Measurements from ENCODE around the gene CLDN6.

The CLDN6 gene

DNA sequence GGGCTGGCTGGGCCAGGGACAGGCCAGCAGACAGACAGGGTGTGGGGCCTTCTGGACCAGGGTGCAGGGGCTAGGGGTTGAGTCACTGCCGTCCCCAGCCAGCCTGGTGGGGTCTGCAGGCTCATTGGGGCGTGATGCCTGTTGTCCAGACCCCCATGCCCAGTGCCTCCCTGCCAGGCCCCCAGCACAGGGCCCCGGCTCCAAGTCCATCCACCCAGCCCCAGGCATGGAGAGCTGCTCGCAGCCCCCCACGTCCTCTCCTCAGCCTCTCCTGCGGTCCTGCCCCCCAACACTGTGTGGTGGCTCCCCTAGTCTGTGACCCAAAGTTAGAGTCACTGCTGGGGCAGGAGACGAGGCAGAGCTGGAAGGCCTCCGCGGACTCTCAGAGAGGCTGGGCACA, 30.7 kb downstream of the CLDN6 start:
- no peak for DNase-seq (ENCODE audit: low read depth)

GRCh38 chr16:2986623-2987188, 31.3 kb downstream of the CLDN6 start:
- DNase-seq (ENCODE audit: low read depth) = no peak

DNA sequence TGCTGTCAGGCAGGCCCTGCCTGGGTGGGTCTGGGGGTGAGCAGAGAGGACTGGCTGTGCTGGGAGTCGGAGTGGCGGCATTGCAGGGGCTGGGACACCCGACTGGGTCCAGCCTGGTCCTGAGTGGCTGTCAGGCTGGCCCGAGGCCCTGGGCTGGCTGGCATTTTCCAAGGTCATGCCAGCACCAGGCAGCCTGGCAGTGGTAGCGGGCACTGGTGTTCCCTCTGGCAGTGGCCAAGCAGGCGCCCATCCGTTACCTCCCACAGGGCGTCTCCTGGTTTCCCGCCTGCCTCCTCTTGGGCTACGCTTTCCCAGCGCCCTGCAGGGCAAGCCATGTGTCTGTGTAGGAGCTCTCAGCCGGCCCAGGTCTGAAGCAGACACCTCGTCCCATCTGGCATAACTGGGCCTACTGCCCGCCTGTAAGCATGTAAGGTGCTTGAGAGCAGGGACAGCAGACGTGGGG, 32.1 kb downstream of the CLDN6 start:
- no peak for DNase-seq (ENCODE audit: low read depth)

GRCh38 chr16:2985462-2985861, 32.5 kb downstream of the CLDN6 start:
- DNase-seq (ENCODE audit: low read depth) = no peak

GRCh38 chr16:2983706-2984136, 34.3 kb downstream of the CLDN6 start:
- peak; percentile 59 for DNase-seq (ENCODE audit: low read depth)

- DNase-seq (ENCODE audit: low read depth) = no peak
Measured at GRCh38 chr16:2982402-2982801, 35.6 kb downstream of the CLDN6 start.

DNA sequence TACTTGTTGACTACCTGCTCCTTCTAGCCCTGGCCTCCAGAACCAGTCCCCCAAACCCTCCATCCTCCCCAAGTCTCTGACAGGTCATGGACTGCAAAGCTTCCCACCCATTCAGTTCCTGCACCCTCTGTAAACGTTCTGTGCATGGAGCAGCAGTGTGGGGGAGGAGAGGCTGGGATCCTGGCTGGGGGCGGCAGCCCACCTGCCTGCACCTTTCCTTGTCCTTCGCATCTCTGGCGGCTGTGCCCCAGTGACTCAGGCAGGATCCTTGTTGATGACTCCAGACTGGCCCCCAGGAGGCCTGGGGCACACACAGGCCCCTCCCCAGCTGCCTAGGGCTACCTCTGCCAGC, 36.1 kb downstream of the CLDN6 start:
- DNase-seq (ENCODE audit: low read depth) = no peak

- DNase-seq (ENCODE audit: low read depth) = no peak
Measured at GRCh38 chr16:2981177-2981898, 36.6 kb downstream of the CLDN6 start.

GRCh38 chr16:2980227-2981176, 37.5 kb downstream of the CLDN6 start, which contains the start of gene PKMYT1:
Gene PKMYT1, minus strand, starts transcription at chr16:2980446. Its CDS starts 789 bp downstream, at chr16:2979657.
- DNase-seq (ENCODE audit: low read depth) = peak; percentile 96

DNA sequence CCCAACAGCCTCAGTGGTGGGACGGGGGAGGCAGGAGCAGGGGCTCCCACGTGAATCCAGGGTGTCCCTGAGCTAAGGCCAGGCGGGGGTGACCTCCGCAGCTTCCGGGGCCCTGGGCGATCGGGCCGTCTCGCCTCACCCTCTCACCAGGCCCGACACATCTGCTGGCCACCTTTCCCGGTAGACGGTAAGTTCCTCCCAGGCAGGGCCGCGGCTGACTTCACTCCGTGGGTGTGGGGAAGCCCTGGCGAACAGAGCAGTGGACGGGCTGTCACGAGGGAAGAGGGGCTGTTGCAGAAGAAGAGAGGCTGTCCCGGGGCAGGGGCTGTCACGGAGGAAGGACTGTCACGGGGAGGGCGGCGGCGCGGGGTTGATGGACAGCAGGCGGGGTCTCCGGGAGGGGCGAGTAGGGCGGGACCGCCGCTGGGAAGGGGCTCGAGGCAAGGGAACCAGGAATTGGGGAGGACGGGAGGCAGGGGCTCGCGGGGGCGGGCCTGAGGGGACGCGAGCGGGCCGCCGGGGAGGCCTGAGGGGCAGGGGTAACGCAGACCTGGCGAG, 38.2 kb downstream of the CLDN6 start:
- no peak for DNase-seq (ENCODE audit: low read depth)

DNA sequence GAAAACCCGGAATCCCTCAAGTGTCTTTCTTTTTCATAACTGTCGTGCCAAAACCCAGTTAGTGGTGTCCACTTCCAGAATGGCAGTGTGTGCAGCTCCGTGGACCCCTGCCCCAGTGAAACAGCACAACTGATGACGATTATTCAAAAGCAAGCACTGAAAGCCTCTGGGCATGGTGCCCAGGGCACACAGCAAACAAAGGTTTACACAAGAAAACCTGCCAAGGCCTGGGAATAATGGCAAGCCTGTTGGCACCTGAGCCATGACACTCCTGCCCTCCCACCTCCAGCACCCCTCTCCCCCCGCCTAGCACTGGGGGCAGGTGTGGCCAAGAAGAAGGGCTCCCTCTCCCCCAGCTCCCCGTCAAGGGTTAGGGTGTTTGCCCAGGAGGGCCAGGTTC, 40.5 kb downstream of the CLDN6 start:
- no peak for DNase-seq (ENCODE audit: low read depth)

DNA sequence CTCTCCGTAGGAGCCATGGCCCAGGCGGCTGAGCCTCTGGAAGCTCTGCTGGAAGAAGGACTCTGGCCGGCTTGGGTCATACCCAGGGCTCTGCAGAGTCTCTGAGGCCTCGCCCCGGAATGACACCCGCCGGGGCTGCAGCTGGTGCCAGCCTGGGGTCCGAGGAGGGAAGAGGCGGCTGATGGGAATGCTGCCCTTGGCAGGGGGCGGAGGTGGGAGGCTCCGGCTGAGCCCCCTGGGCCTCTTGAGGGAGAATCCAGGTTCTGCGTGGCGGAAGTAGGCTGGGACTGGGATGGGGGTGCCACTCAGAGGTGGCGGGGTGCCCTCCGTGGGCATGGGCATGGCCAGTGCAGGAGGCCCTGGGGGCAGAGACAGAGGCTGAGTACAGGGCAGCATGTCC, 41.3 kb downstream of the CLDN6 start:
- DNase-seq (ENCODE audit: low read depth) = no peak

DNA sequence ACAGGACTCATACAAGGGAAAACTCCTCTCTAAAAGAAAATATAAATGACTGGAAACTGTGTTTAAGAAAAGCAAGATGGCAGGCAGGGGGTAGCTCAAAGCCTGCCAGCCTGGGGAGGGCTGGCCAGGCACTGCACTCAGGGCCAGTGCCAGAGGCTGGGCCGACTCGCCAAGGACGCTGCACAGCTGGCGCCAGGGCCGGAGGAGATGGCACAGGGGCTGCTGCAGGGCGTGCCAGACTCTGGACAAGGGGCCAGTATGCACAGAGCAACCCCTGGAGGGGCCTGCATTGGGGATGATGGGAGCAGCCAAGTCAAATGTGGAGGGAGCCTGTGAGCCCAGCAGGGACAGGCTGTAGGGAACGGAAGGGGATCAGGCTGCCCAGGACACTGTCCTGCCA, 41.8 kb downstream of the CLDN6 start:
- DNase-seq (ENCODE audit: low read depth) = no peak

DNA sequence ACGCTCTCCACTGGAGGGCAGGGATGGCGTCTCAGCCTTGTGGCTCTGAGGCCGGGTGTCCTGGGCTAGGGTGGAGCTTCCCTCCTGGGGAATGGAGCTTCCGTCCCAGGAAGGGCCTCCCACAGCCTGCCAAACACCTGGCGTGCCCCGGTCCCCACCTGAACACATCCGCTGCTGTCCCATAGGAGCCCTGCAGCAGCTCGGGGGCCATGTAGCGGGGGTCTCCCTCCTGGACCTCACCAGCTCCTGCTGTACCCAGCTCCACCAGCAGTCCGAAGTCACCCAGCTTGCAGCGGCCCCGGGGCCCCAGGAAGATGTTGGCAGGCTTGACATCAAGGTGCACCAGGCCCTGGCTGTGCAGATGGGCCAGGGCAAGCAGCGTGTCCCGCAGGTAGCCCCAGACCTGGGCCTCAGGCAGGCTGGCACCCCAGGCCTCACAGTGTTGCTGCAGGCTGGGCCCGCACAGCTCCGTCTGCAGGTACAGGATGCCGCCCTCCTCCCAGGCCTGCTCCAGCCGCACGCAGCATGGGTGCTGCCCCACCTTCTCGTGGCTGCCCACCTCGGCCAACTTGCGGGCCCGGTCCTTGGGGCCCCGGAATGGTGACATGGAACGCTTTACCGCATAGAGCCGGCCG, 42.7 kb downstream of the CLDN6 start:
- DNase-seq (ENCODE audit: low read depth) = no peak

DNA sequence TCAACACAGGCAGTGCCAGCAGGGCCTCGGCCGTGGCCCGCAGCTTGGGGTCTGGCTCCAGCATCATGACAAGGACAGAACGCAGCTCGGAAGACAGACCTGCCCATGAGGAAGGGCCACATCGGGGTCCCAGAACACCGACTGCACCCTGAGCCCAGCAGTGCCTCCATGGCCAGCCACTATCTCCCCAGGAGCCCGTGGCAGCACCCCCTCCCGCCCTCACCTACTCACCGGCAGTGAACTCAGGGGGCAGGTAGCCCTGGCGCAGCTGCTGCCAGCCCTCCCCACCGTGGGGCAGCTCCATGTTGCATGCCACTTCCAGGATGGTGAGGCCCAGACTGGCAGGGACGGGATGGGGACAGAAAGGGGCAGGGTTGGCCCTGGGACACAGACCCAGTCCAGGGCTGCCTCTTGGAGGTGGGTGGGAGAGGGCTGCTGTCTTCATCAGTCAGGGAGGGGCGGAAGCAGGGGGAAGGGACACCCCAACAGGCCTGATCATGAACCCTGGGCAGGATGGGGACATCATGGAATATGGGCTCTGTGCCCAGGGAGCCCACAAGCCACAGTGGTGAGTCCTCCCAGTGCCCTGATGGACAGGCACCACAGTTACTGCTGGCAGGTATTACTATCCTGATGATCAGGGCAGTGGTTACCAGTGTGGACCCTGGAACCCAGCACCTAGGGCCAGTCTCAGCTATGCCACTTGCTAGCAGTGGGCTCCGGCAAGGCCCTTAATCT, 43.5 kb downstream of the CLDN6 start:
- no peak for DNase-seq (ENCODE audit: low read depth)

DNA sequence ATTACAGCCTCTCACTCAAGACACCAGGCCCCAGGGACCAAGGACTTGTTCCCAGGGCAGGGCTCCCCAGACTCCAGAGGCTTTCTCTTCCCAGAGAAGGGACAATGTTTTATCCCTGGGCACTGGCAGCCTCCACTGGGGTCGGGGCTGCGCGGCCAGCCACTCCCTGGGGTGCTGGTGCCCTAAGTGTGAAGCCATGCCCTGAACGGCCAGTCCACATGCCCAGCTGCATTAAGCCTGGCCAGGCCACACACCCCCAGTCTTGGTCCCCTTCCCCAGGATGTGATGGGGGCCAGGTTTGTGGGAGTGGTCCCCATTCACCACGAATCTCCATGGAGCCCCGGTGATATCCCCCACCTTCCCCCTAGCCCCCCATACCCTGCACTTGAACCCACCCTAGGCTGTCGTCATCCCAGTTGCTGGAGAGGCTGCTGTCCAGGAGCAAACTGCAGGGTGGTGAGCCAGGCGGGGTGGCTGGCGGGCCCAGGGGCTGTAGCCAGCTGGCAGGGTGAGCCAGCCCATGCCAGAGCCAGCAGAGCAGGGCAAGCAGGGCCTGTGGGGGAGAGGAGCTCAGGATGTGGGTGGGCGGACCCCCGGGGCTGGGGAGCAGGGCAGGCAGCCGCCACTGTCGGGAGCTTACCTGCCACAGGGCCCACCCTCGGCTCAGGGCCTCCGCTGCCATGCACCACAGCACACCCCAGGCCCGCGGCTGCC, 44.2 kb downstream of the CLDN6 start:
- DNase-seq (ENCODE audit: low read depth) = no peak

DNA sequence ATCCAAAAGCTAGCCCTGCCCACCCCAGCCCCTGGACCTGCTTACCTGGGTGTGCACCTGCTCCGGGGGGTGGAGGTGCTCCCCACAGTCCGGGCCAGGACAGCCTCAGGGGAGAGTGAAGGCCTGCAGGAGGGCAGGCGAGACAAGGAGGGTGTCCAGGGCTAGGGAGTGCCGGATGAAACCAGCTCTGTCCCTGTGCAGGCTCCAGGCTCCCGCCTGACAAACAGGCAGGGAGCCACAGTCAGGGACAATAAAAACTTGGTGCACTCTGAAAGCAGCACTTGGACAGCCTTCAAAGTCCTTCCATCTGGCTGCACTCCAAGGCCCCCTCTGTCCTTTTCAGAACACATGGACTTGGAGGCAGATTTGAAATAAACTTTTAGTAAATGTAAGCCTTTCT, 44.9 kb downstream of the CLDN6 start:
- DNase-seq (ENCODE audit: low read depth) = no peak

GRCh38 chr16:2971985-2972784, 45.8 kb downstream of the CLDN6 start:
- no peak for DNase-seq (ENCODE audit: low read depth)

DNA sequence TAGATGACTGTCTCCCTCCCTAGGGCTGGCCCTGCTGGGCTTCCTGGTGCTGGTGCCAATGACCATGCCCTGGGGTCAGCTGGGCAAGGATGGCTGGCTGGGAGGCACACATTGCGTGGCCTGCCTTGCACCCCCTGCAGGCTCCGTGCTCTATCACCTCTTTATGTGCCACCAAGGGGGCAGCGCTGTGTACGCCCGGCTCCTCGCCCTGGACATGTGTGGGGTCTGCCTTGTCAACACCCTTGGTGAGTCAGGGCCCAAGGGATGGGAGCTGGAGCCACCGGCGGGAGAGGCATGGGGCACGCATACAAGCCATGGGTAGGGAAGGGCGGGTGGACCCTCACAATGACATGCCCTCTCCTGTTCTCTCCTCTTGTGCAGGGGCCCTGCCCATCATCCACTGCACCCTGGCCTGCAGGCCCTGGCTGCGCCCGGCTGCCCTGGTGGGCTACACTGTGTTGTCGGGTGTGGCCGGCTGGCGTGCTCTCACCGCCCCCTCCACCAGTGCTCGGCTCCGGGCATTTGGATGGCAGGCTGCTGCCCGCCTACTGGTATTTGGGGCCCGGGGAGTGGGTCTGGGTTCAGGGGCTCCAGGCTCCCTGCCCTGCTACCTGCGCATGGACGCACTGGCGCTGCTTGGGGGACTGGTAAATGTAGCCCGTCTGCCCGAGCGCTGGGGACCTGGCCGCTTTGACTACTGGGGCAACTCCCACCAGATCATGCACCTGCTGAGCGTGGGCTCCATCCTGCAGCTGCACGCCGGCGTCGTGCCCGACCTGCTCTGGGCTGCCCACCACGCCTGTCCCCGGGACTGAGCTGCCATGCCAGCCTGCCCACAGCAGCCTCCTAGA, 46.6 kb downstream of the CLDN6 start:
- no peak for DNase-seq (ENCODE audit: low read depth)
